Measurements from ENCODE around the gene CRISP3. TPM values are rescaled to one million over a fixed set of nuclear protein-coding genes. Genes with fewer than 3 reads are reported as not detected.

The CRISP3 gene
- total and polyA plus RNA-seq, 9 of the 15 experiments (the other 6 are each of a cell fraction or from before 2014, with no cell fraction given): 0.21 to 2.0 (median 0.58) TPM

GRCh38 chr6:49733680-49734079 lies 10.5 kb downstream of the CRISP3 start (continued):
- TF ChIP-seq KDM1A (IDR thresholded peaks at IDR 0.05): peak; percentile 30 to 36; a peak in 2 of 4 replicates
- no peak for TF ChIP-seq MGA (IDR thresholded peaks at IDR 0.05)
- no peak for TF ChIP-seq CEBPG (CRISPR knock-in tag; IDR thresholded peaks at IDR 0.05)
- TF ChIP-seq CEBPG (tag; conservative IDR thresholded peaks at IDR 0.05 in 1 of 2, IDR thresholded peaks at IDR 0.05 in 1 of 2): no peak
- no peak for TF ChIP-seq ZC3H4 (CRISPR knock-in tag; IDR thresholded peaks at IDR 0.05; ENCODE audit: borderline replicate concordance)
- TF ChIP-seq ZNF75A (CRISPR knock-in tag; IDR thresholded peaks at IDR 0.05): no peak
- no peak for TF ChIP-seq ZBTB26 (CRISPR knock-in tag; IDR thresholded peaks at IDR 0.05)
- TF ChIP-seq CHD1 (IDR thresholded peaks at IDR 0.05; ENCODE audit: low read length): no peak
- no peak for TF ChIP-seq HIVEP1 (CRISPR knock-in tag; IDR thresholded peaks at IDR 0.05)
- TF ChIP-seq GTF2A2 (tag; IDR thresholded peaks at IDR 0.05): no peak
- TF ChIP-seq HDAC8 (tag; IDR thresholded peaks at IDR 0.05): no peak
- no peak for TF ChIP-seq ESRRA (IDR thresholded peaks at IDR 0.05; ENCODE audit: borderline replicate concordance, low read depth)
- TF ChIP-seq POLR2A (conservative IDR thresholded peaks at IDR 0.05): no peak
- TF ChIP-seq RFX5 (IDR thresholded peaks at IDR 0.05; ENCODE audit: low read depth, low read length): no peak
- TF ChIP-seq CREBBP (IDR thresholded peaks at IDR 0.05; ENCODE audit: low read depth, low read length): no peak
- no peak for TF ChIP-seq HMG20A (CRISPR knock-in tag; conservative IDR thresholded peaks at IDR 0.05)
- no peak for TF ChIP-seq HEY1 (CRISPR knock-in tag; IDR thresholded peaks at IDR 0.05; ENCODE audit: borderline replicate concordance)
- no peak for TF ChIP-seq ZNF436 (CRISPR knock-in tag; IDR thresholded peaks at IDR 0.05)
- no peak for TF ChIP-seq ZNF644 (tag; IDR thresholded peaks at IDR 0.05; ENCODE audit: low read depth)
- TF ChIP-seq ZFPM2 (CRISPR knock-in tag; IDR thresholded peaks at IDR 0.05): no peak

Measured in K562 (cell line).